RKO (cell line): ENCODE results near the gene STARD7.
"Not testable (repeated sequence)": the region's sequence is repeated elsewhere in the genome, so short reads cannot be mapped to it uniquely, and the experiment has no call there.

Experiments
- DNase-seq: peaks from one replicate; pipeline ENCODE4 v3.0.0-alpha.2; 2016; ENCODE audit warnings: low spot score

Gene STARD7

GRCh38 chr2:96163768-96164429 is 44.7 kb downstream of the STARD7 start:
- no peak for DNase-seq

- no peak for DNase-seq
These were observed 45.2 kb downstream of the STARD7 start for GRCh38 chr2:96163415-96163767.

GRCh38 chr2:96161898-96162297 is 46.7 kb downstream of the STARD7 start:
- DNase-seq: no peak

- not testable (repeated sequence) for DNase-seq
These were observed 48.3 kb downstream of the STARD7 start for GRCh38 chr2:96160366-96160765.

GRCh38 chr2:96159084-96159830 is 49.4 kb downstream of the STARD7 start:
- no peak for DNase-seq

- no peak for DNase-seq
These were observed 50.1 kb downstream of the STARD7 start for GRCh38 chr2:96158554-96158940.

GRCh38 chr2:96157649-96158553 is 50.7 kb downstream of the STARD7 start:
- DNase-seq: peak; percentile 46

- no peak for DNase-seq
These were observed 51.5 kb downstream of the STARD7 start for GRCh38 chr2:96156926-96157648.

GRCh38 chr2:96156011-96156820 is 52.4 kb downstream of the STARD7 start:
- DNase-seq: no peak

GRCh38 chr2:96154506-96155380 is 53.9 kb downstream of the STARD7 start:
- no peak for DNase-seq

- peak; percentile 32 for DNase-seq
These were observed 54.6 kb downstream of the STARD7 start for GRCh38 chr2:96153991-96154431.

GRCh38 chr2:96153291-96153713 is 55.3 kb downstream of the STARD7 start:
- no peak for DNase-seq

- DNase-seq: no peak
These were observed 56.1 kb downstream of the STARD7 start for GRCh38 chr2:96152304-96153161.

- no peak for DNase-seq
These were observed 56.9 kb downstream of the STARD7 start for GRCh38 chr2:96151595-96152303.

GRCh38 chr2:96150791-96151594 is 57.6 kb downstream of the STARD7 start:
- DNase-seq: no peak

GRCh38 chr2:96150007-96150640 is 58.5 kb downstream of the STARD7 start:
- DNase-seq: no peak
